Measurements from ENCODE around the gene HEATR1.

DNA sequence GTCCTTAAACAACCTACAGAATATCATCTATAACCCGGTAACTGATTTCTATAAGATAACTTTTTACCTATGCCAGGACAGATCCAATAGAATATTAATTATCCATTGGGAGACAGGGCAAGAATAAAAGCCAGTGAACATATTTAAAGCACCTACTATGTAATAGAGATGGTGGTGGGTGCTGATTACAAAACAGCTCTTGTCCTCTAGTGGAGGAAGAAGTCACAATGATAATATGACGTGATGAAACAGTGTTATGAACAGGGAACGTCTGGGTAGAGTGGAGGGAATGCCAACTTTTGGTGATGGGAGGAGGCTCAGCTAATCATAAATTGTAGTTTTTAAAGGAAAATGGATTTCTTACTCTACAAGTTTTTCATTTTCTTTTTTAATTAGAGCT lies 78.2 kb downstream of the HEATR1 start:
- TF ChIP-seq CTCF (IDR thresholded peaks at IDR 0.05) (no peak), POLR2A (IDR thresholded peaks at IDR 0.05) (no peak)

Data from testis (tissue), 2 donors.